Keratinocyte (primary cell): ENCODE measurements around the gene BARX2.

ENCODE experiments used
- EZH2 ChIP-seq: IDR thresholded peaks from one replicate; pipeline ENCODE4 v1.6.1; 2012; ENCODE audit warnings: inconsistent platforms, mild to moderate bottlenecking, low read length, moderate library complexity
- TF ChIP-seq, protein P1 (sequence below), 3 experiments: IDR thresholded peaks in 1 of 3; conservative IDR thresholded peaks in 1 of 3; optimal IDR thresholded peaks in 1 of 3; 2 replicates in 2 of 3; 3 replicates in 1 of 3; pipeline versions ENCODE3 to v1.5.1; 2011; ENCODE audit warnings: low read length in 3 of 3, mild to moderate bottlenecking in 3 of 3, moderate library complexity in 2 of 3, control low read depth in 1 of 3, inconsistent platforms in 1 of 3; ENCODE audit not compliant: insufficient read depth in 2 of 3; ENCODE audit errors: extremely low read depth in 1 of 3

DNA sequence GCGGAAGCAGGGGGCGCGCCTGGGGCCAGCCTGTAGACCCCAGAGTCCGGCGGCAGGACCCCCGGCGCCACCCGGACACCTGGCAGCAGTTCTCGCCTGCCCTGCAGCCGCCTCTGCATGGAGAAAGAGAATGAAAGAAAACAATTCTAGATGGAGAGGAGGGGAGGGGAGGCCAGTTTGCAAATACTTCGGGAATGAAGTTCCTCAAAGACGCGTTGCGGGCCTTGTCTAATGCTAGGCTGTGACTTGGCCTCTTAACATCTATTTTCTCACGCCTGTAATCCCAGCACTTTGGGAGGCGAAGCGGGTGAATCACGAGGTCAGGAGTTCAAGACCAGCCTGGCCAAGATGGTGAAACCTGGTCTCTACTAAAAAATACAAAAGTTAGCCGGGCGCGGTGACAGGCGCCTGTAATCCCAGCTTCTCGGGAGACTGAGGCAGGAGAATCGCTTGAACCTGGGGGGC, 2.1 kb upstream of the BARX2 start:
- TF ChIP-seq, protein P1, sequence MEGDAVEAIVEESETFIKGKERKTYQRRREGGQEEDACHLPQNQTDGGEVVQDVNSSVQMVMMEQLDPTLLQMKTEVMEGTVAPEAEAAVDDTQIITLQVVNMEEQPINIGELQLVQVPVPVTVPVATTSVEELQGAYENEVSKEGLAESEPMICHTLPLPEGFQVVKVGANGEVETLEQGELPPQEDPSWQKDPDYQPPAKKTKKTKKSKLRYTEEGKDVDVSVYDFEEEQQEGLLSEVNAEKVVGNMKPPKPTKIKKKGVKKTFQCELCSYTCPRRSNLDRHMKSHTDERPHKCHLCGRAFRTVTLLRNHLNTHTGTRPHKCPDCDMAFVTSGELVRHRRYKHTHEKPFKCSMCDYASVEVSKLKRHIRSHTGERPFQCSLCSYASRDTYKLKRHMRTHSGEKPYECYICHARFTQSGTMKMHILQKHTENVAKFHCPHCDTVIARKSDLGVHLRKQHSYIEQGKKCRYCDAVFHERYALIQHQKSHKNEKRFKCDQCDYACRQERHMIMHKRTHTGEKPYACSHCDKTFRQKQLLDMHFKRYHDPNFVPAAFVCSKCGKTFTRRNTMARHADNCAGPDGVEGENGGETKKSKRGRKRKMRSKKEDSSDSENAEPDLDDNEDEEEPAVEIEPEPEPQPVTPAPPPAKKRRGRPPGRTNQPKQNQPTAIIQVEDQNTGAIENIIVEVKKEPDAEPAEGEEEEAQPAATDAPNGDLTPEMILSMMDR (optimal IDR thresholded peaks at IDR 0.05 in 1 of 3, IDR thresholded peaks at IDR 0.05 in 1 of 3, conservative IDR thresholded peaks at IDR 0.05 in 1 of 3; ENCODE audit: extremely low read depth in 1 of 3, insufficient read depth in 2 of 3, low read length in 3 of 3), result no peak
- TF ChIP-seq EZH2, result no peak
